ENCODE results near the gene LRRFIP1. TPM values are rescaled to one million over a fixed set of nuclear protein-coding genes. Genes with fewer than 3 reads are reported as not detected.

Gene LRRFIP1
- polyA plus RNA-seq, 1 of the 3 experiments (the other 2 are of a cell fraction) = 47.3 TPM

- TF ChIP-seq, protein P1, sequence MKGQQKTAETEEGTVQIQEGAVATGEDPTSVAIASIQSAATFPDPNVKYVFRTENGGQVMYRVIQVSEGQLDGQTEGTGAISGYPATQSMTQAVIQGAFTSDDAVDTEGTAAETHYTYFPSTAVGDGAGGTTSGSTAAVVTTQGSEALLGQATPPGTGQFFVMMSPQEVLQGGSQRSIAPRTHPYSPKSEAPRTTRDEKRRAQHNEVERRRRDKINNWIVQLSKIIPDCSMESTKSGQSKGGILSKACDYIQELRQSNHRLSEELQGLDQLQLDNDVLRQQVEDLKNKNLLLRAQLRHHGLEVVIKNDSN (IDR thresholded peaks at IDR 0.05; ENCODE audit: borderline replicate concordance, low read depth) = no peak
- TF ChIP-seq JUND (IDR thresholded peaks at IDR 0.05) (peak; percentile 71), NFIC (IDR thresholded peaks at IDR 0.05; ENCODE audit: borderline replicate concordance) (peak; percentile 58; the same call in 1 of the 2 replicates), SIN3A (IDR thresholded peaks at IDR 0.05; ENCODE audit: borderline replicate concordance, low read depth, low read length) (no peak; the same call in 1 of the 2 replicates), CHD2 (IDR thresholded peaks at IDR 0.05; ENCODE audit: low read length, partially characterized antibody) (no peak), SMC3 (IDR thresholded peaks at IDR 0.05; ENCODE audit: low read depth, low read length) (no peak)
- TF ChIP-seq, protein P2, sequence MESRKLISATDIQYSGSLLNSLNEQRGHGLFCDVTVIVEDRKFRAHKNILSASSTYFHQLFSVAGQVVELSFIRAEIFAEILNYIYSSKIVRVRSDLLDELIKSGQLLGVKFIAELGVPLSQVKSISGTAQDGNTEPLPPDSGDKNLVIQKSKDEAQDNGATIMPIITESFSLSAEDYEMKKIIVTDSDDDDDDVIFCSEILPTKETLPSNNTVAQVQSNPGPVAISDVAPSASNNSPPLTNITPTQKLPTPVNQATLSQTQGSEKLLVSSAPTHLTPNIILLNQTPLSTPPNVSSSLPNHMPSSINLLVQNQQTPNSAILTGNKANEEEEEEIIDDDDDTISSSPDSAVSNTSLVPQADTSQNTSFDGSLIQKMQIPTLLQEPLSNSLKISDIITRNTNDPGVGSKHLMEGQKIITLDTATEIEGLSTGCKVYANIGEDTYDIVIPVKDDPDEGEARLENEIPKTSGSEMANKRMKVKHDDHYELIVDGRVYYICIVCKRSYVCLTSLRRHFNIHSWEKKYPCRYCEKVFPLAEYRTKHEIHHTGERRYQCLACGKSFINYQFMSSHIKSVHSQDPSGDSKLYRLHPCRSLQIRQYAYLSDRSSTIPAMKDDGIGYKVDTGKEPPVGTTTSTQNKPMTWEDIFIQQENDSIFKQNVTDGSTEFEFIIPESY (IDR thresholded peaks at IDR 0.05; ENCODE audit: borderline replicate concordance, low read depth) = no peak
These were observed 67.9 kb downstream of the LRRFIP1 start (continued) for GRCh38 chr2:237695201-237695780.

GRCh38 chr2:237696461-237696860, 69.1 kb downstream of the LRRFIP1 start:
- DNase-seq = no peak
- Histone ChIP-seq H3K9me2 (no peaks in the 10 kb centered on the region), H3F3A (replicated peaks; ENCODE audit: insufficient read depth) (peaks cover 27% of the 10 kb centered on the region), H3K4me2 (peak overlapping the region; percentile 65), H3K79me2 (ENCODE audit: insufficient read depth) (peaks cover 95% of the 10 kb centered on the region), H3K27me3 (ENCODE audit: insufficient read depth) (no peaks in the 10 kb centered on the region), H3K4me3 (ENCODE audit: low read depth in 2 of 2, low read length in 1 of 2) (no peak overlapping the region; a peak in 1 of 4 replicates), H3K27ac (ENCODE audit: low read depth in 2 of 2, low read length in 1 of 2) (peak overlapping the region; percentile 58 to 88; a peak in 3 of 4 replicates), H4K20me1 (ENCODE audit: insufficient read depth) (peaks cover 65% of the 10 kb centered on the region), H2AFZ (ENCODE audit: low read depth) (no peak overlapping the region), H3K9me3 (no peaks in the 10 kb centered on the region), H3K36me3 (replicated peaks in 1 of 2; ENCODE audit: control insufficient read depth in 1 of 2, insufficient read depth in 2 of 2, low read length in 1 of 2) (no peaks in the 10 kb centered on the region), H3K9ac (0 out of 2 replicates have a peak overlapping the region, but pooled peaks have one; percentile 10), H3K4me1 (ENCODE audit: control insufficient read depth in 1 of 2, insufficient read depth in 2 of 2, low read depth in 1 of 2, low read length in 1 of 2) (peaks cover 60 to 72% of the 10 kb centered on the region in 2 experiments)
- POLR2A ChIA-PET = interaction anchor here (0.6 kb wide), 1 partner anchor 357 kb away, joined by 3 read pairs; no protein-coding TSS in a partner anchor
- CTCF ChIA-PET = interaction anchor here (0.8 to 2.4 kb wide), 5 partner anchors 22 to 162 kb away, joined by 3 to 15 read pairs (median 6); no protein-coding TSS in a partner anchor
- 93% methylated on average over 5 of the region's 5 CpGs for WGBS (ENCODE audit: low lambda C conversion rate)
- TF ChIP-seq GATA2 (CRISPR knock-in tag; IDR thresholded peaks at IDR 0.05) (no peak), TEAD4 (IDR thresholded peaks at IDR 0.05; ENCODE audit: borderline replicate concordance, insufficient read depth) (no peak)

DNA sequence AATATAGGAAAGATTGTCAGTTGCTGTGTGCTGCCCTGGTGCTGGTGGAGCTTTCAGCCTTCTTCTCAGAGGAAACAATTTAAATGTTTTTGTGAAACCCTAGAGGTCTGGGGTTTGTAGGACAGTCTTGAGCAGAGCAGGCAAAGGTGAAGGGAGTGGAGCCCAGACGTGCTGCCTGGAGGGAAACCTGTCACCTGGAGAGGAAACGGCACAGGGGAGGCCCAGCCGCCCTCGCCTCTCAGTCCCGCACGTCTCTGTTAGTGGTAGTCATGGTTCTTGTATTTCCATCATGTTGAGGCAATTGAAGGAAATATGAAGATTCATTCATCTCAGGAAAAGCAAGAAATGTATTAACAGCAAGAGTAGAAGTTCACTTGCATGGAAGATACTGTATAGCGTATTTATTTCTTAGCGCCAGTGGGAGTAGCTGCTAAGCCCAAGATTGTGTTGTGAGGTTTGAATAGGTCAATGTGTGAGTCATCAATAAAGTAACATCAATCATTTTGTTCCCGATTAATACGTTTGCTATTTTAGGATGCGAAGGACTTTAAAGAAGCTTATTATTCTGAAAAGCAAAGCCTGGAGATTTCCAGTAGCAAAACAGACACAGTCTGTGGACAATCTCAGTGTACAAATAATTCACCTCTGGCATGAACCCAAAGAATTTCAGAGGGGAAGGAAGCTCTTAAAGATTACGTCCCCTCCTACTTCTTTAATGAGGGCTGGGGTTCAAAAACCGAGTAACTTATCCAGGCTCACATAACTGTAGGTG, 70.4 kb downstream of the LRRFIP1 start:
- peak; percentile 36; the same call in 1 of the 2 replicates for TF ChIP-seq FOSL2 (IDR thresholded peaks at IDR 0.05; ENCODE audit: borderline replicate concordance, low read depth)
- TF ChIP-seq, protein P3, sequence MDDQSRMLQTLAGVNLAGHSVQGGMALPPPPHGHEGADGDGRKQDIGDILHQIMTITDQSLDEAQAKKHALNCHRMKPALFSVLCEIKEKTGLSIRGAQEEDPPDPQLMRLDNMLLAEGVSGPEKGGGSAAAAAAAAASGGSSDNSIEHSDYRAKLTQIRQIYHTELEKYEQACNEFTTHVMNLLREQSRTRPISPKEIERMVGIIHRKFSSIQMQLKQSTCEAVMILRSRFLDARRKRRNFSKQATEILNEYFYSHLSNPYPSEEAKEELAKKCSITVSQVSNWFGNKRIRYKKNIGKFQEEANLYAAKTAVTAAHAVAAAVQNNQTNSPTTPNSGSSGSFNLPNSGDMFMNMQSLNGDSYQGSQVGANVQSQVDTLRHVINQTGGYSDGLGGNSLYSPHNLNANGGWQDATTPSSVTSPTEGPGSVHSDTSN (IDR thresholded peaks at IDR 0.05) = 0 out of 2 replicates have a peak, but pooled peaks have one; percentile 31
- peak; percentile 19; the same call in 1 of the 2 replicates for TF ChIP-seq JUND (IDR thresholded peaks at IDR 0.05)
- TF ChIP-seq, protein P1 (IDR thresholded peaks at IDR 0.05; ENCODE audit: borderline replicate concordance, low read depth) = no peak
- TF ChIP-seq GABPA (IDR thresholded peaks at IDR 0.05; ENCODE audit: low read depth) = no peak
- ChIA-PET CTCF (interaction anchor here (1.2 to 2.4 kb wide), 5 partner anchors 25 to 185 kb away, joined by 3 to 15 read pairs (median 6); no protein-coding TSS in a partner anchor), POLR2A (no interaction called here)
- Histone ChIP-seq H3K9ac (no peak overlapping the region), H3K9me3 (no peaks in the 10 kb centered on the region), H4K20me1 (ENCODE audit: insufficient read depth) (peaks cover 70% of the 10 kb centered on the region), H3K4me2 (peak overlapping the region; percentile 65; the same call in 1 of the 2 replicates), H2AFZ (ENCODE audit: low read depth) (no peak overlapping the region), H3F3A (replicated peaks; ENCODE audit: insufficient read depth) (peaks cover 35% of the 10 kb centered on the region), H3K4me3 (ENCODE audit: low read depth in 2 of 2, low read length in 1 of 2) (no peak overlapping the region), H3K4me1 (ENCODE audit: control insufficient read depth in 1 of 2, insufficient read depth in 2 of 2, low read depth in 1 of 2, low read length in 1 of 2) (peaks cover 70 to 85% of the 10 kb centered on the region in 2 experiments), H3K27me3 (ENCODE audit: insufficient read depth) (no peaks in the 10 kb centered on the region), H3K36me3 (replicated peaks in 1 of 2; ENCODE audit: control insufficient read depth in 1 of 2, insufficient read depth in 2 of 2, low read length in 1 of 2) (no peaks in the 10 kb centered on the region), H3K27ac (ENCODE audit: low read depth in 2 of 2, low read length in 1 of 2) (peak overlapping the region in 1 of 2 experiments; percentile 88; a peak in 3 of 4 replicates), H3K79me2 (ENCODE audit: insufficient read depth) (peaks cover 100% of the 10 kb centered on the region), H3K9me2 (no peaks in the 10 kb centered on the region)
- 68% methylated on average over 13 of the region's 13 CpGs for WGBS (ENCODE audit: low lambda C conversion rate)
- DNase-seq = no peak

Data from SK-N-SH (cell line).